ENCODE measurements around the gene SARDH. TPM values are rescaled to one million over a fixed set of nuclear protein-coding genes. Genes with fewer than 3 reads are reported as not detected.

The SARDH gene
- total RNA-seq, 1 donor from 2014 or later: 5.4 TPM

DNA sequence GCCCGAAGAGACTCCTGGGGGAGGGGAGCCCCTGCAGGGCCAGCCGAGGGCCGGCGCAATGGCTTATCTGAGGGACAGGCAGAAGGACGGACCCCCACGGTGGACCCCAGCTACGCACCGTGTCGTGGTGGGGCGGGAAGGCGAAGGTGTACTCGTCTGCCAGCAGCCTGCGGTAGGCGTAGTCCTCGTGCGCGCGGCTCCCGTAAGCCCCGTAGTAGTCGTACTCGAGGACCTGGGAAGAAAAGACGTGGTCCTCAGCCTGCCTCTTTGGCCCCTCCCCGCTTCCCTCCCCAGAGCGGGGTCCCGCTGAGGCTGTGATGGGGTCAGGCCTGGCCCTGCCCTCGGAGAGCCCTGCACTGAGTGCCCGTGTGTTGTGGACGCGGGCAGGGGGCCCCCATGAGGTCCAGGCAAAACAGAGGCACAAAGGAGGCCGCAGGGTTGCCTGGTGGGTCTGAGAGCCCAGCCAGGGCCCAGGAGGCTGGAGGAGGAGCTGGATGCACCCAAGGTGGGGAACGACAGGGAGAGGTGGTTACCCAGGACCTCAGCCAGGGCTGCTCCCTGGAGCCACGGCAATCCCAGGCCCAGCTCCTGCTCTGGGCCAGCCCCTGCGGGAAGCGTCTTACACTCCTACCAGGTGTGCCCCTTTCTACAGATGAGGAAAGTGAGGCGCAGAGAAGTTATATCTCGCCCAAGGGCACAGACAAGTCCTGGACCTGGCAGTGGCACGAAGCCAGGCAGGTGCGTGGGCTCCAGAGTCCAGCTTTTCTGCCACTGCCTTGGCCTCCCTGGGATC lies 35.2 kb downstream of the SARDH start:
- DNase-seq (ENCODE audit: low read depth): no peak

- DNase-seq (ENCODE audit: low read depth): no peak
Measured at GRCh38 chr9:133701981-133702797, 36.0 kb downstream of the SARDH start.

- DNase-seq (ENCODE audit: low read depth): no peak
Measured at GRCh38 chr9:133701321-133701980, 36.7 kb downstream of the SARDH start.

DNA sequence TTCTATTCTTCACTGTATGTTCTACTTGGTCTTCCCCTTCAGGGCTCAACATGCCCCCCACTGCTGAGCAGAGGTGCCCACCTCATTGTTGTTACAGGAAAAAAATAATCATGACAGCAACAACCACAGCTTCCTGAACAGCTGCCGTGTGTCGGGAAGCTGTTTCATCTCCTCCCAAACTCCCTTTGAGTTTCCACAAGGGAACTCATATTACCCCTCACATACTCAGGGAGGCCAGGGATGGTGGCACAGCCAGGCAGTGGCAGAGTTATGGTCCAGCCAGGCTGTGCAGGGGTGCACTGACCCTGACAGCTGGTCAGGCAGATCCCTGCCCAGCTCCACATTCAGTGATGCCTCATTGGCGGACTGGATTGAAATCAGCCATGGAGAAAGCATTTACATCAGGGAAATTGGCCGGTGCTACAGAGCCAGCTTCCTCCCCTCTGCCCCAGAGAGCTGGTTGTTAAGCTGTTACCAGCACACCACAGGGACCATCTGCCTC lies 37.3 kb downstream of the SARDH start:
- no peak for DNase-seq (ENCODE audit: low read depth)

DNA sequence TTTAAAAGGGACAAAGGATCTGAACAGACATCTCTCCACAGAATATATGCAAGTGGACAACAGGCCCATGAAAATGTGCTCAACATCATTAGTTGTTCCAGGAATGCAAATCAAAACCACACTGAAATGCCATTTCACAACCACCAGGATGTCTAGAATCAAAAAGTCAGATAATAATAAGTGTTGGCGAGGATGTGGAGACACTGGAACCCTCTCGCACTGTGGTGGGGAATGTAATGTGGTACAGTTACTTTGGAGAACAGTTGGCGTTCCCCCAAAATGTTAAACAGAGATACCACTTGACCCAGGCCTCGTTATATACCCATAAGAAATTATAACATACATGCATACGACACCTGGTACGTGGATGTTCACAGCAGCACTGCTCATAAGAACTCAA lies 38.6 kb downstream of the SARDH start:
- no peak for DNase-seq (ENCODE audit: low read depth)

GRCh38 chr9:133696071-133696472 lies 42.1 kb downstream of the SARDH start:
- DNase-seq (ENCODE audit: low read depth): no peak

GRCh38 chr9:133694686-133695085 lies 43.5 kb downstream of the SARDH start:
- no peak for DNase-seq (ENCODE audit: low read depth)

GRCh38 chr9:133693703-133694529 lies 44.2 kb downstream of the SARDH start:
- no peak for DNase-seq (ENCODE audit: low read depth)

GRCh38 chr9:133693116-133693515 lies 45.0 kb downstream of the SARDH start:
- no peak for DNase-seq (ENCODE audit: low read depth)

GRCh38 chr9:133692364-133692985 lies 45.7 kb downstream of the SARDH start:
- no peak for DNase-seq (ENCODE audit: low read depth)

DNA sequence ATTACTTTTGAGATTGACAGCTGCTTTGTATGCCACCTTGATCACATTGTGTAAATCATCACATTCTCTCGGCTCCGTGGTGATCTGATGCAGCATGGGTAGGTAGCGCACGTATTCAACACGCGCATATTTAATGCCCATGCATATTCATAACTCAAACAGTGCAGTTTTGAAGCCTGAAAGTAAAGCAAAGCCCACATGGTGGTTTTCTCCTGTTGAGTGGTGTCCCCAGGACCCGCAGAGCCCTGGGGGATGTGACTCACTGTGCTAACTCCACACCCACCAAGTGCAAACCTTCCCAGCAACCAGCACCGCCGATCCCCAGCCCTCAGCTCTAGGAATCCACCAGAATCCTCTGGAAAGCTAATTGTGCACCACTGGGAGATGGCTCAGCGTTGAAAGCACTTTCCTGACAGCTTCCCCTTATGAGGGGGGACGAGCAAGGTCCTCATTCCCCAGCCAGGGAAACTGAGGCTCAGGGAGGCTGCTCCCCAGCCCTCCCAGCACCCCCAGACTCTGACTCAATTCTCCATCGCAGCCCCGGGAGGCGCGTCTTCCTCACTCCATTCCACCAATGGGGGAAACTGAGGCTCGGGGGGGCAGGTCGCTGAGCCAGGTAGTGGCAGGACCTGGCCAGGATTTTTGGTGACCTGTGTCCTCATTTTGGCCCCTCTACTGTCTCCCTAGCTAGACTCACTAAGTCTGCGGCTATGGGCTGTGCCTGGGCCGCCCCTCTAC lies 46.4 kb downstream of the SARDH start:
- peak; percentile 4 for DNase-seq (ENCODE audit: low read depth)

GRCh38 chr9:133691191-133691590 lies 47.0 kb downstream of the SARDH start:
- no peak for DNase-seq (ENCODE audit: low read depth)

GRCh38 chr9:133690081-133690561 lies 48.0 kb downstream of the SARDH start:
- DNase-seq (ENCODE audit: low read depth): peak; percentile 10

GRCh38 chr9:133689151-133689763 lies 48.9 kb downstream of the SARDH start:
- DNase-seq (ENCODE audit: low read depth): no peak

DNA sequence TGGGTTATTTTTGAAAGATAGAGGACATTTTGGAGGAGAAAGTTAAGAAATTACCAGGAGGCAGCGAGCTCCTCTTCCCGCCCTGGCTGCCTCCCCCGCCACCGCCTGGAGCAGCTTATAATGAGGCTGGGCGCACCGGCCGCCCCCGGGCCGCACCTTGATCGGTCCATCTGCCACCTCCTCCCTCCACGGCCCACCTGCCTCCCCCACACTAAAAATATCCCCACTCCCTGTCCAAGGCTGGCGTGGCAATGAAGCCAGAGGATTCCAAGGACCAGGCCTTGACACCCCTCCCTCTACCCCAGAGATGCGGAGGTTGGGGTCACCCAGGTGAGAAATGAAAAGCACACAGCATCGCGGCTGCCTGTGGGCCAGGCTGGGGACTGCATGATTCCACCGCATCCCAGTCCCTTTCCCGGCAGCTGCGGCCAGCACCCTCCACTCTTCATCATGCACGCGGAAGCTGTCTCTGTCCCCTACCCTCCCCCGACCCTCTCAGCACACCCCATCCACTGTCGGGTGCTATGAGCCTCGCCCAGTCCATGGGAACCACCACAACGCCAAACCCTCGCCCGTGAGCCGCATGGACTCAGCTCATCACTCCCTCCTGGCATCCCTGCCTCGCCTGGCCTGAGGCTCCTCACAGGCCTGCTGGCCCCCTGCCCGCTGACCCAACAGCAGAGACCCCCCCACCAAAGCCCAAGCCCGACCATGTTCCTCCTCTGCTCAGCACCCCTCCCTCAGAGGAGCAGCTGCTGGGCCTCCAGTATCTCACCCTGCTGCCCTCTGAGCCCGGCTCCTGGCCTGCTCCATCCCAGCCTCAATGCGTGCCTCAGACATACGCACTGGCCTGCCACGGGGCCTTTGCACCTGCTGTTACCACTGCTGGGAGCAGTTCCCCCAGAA lies 50.0 kb downstream of the SARDH start:
- DNase-seq (ENCODE audit: low read depth): no peak

DNA sequence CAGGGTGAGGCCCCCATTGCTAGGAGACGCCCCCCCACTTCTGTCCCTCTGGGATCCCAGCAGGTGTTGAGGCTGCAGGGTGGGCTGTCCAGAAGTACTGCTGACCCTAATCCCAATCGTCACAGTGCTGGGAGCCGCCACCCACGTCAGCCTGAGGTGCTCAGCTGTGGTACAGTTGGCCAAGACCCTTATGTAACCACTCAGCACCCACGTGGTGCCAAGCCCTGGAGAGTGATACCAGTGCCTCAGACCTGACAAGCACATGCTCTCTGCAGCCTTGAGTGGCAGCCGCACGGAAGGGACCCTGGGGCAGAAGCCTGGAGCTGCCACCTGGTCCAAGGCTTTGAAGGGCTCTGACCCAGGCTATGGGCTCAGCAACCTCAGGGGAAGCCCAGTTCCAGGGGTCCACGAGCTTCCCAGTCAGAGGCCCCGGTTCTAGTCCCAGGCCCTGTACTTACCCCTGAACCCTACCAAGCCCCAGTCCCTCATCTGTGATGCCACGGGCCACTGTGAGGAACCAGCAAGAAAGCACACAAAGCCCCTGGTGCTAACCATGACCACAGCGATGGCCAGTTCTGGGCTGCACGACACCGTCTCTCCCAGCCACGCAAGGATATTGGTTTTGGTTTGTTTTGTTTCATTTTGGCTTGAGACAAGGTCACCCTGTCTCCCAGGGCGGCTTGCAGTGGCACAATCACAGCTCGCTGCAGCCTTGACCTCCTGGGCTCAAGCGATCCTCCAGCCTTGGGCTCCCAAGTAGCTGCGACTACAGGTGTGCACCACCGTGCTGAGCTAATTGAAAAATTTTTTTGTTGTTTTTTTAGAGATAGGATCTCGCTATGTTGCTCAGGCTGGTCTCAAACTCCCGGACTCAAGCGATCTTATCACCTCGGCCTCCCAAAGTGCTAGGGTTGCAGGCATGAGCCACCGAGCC lies 51.2 kb downstream of the SARDH start:
- DNase-seq (ENCODE audit: low read depth): no peak

Measured in renal cortical epithelial cell (primary cell).